Measurements from ENCODE around the gene CELA3B.

- TF ChIP-seq TCF7L2 (IDR thresholded peaks at IDR 0.05; ENCODE audit: low read depth, low read length) (no peak), POLR2AphosphoS5 (IDR thresholded peaks at IDR 0.05; ENCODE audit: low read depth, low read length) (peak; percentile 62), SIN3A (IDR thresholded peaks at IDR 0.05; ENCODE audit: borderline replicate concordance, insufficient read depth, low read depth, low read length) (0 out of 2 replicates have a peak, but pooled peaks have one; percentile 16)
- TF ChIP-seq, protein P1, sequence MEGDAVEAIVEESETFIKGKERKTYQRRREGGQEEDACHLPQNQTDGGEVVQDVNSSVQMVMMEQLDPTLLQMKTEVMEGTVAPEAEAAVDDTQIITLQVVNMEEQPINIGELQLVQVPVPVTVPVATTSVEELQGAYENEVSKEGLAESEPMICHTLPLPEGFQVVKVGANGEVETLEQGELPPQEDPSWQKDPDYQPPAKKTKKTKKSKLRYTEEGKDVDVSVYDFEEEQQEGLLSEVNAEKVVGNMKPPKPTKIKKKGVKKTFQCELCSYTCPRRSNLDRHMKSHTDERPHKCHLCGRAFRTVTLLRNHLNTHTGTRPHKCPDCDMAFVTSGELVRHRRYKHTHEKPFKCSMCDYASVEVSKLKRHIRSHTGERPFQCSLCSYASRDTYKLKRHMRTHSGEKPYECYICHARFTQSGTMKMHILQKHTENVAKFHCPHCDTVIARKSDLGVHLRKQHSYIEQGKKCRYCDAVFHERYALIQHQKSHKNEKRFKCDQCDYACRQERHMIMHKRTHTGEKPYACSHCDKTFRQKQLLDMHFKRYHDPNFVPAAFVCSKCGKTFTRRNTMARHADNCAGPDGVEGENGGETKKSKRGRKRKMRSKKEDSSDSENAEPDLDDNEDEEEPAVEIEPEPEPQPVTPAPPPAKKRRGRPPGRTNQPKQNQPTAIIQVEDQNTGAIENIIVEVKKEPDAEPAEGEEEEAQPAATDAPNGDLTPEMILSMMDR (IDR thresholded peaks at IDR 0.05), result no peak
- TF ChIP-seq, protein P2, sequence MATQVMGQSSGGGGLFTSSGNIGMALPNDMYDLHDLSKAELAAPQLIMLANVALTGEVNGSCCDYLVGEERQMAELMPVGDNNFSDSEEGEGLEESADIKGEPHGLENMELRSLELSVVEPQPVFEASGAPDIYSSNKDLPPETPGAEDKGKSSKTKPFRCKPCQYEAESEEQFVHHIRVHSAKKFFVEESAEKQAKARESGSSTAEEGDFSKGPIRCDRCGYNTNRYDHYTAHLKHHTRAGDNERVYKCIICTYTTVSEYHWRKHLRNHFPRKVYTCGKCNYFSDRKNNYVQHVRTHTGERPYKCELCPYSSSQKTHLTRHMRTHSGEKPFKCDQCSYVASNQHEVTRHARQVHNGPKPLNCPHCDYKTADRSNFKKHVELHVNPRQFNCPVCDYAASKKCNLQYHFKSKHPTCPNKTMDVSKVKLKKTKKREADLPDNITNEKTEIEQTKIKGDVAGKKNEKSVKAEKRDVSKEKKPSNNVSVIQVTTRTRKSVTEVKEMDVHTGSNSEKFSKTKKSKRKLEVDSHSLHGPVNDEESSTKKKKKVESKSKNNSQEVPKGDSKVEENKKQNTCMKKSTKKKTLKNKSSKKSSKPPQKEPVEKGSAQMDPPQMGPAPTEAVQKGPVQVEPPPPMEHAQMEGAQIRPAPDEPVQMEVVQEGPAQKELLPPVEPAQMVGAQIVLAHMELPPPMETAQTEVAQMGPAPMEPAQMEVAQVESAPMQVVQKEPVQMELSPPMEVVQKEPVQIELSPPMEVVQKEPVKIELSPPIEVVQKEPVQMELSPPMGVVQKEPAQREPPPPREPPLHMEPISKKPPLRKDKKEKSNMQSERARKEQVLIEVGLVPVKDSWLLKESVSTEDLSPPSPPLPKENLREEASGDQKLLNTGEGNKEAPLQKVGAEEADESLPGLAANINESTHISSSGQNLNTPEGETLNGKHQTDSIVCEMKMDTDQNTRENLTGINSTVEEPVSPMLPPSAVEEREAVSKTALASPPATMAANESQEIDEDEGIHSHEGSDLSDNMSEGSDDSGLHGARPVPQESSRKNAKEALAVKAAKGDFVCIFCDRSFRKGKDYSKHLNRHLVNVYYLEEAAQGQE (IDR thresholded peaks at IDR 0.05; ENCODE audit: insufficient read depth in 1 of 2, low read depth in 2 of 2, low read length in 1 of 2), result no peak
These were observed 40.9 kb upstream of the CELA3B start for GRCh38 chr1:21935891-21936365.

All from Panc1 (cell line).